NCI-H2196 treated with DMSO at 0.1 percent for 48 hours (cell line): ENCODE measurements around the gene TMEM273.

Experiments used
- DNase-seq: peaks from one replicate; lab custom pipeline; 2025; ENCODE audit not compliant: unreplicated experiment; lab: John Stamatoyannopoulos, UW

The TMEM273 gene

GRCh38 chr10:49118430-49119074, 69.6 kb downstream of the TMEM273 start:
- DNase-seq, result no peak

GRCh38 chr10:49117376-49118070, 70.7 kb downstream of the TMEM273 start:
- DNase-seq, result no peak

- DNase-seq, result no peak
Measured at GRCh38 chr10:49116509-49117375, 71.4 kb downstream of the TMEM273 start.

GRCh38 chr10:49115796-49116508, 72.2 kb downstream of the TMEM273 start:
- DNase-seq, result no peak

GRCh38 chr10:49115015-49115795, 73.0 kb downstream of the TMEM273 start, which contains the start of gene VSTM4:
VSTM4 (minus strand) TSS chr10:49115522; CDS start chr10:49115485, 37 bp downstream.
- DNase-seq, result no peak

- DNase-seq, result no peak
Measured at GRCh38 chr10:49114718-49115014, 73.5 kb downstream of the TMEM273 start.

GRCh38 chr10:49113741-49114141, 74.5 kb downstream of the TMEM273 start:
- DNase-seq, result no peak

- no peak for DNase-seq
Measured at GRCh38 chr10:49112851-49113250, 75.3 kb downstream of the TMEM273 start.

GRCh38 chr10:49112098-49112497, 76.1 kb downstream of the TMEM273 start:
- DNase-seq, result no peak

GRCh38 chr10:49111320-49111698, 76.9 kb downstream of the TMEM273 start:
- DNase-seq, result no peak

GRCh38 chr10:49110684-49111319, 77.4 kb downstream of the TMEM273 start:
- DNase-seq, result no peak

- no peak for DNase-seq
Measured at GRCh38 chr10:49109669-49110340, 78.4 kb downstream of the TMEM273 start.

GRCh38 chr10:49108656-49109055, 79.5 kb downstream of the TMEM273 start:
- no peak for DNase-seq

- no peak for DNase-seq
Measured at GRCh38 chr10:49107887-49108267, 80.3 kb downstream of the TMEM273 start.

- DNase-seq, result no peak
Measured at GRCh38 chr10:49107111-49107886, 80.9 kb downstream of the TMEM273 start.

GRCh38 chr10:49106451-49106850, 81.7 kb downstream of the TMEM273 start:
- no peak for DNase-seq

- no peak for DNase-seq
Measured at GRCh38 chr10:49105076-49105475, 83.1 kb downstream of the TMEM273 start.
